ENCODE data around the gene GALNT6.

The GALNT6 gene

DNA sequence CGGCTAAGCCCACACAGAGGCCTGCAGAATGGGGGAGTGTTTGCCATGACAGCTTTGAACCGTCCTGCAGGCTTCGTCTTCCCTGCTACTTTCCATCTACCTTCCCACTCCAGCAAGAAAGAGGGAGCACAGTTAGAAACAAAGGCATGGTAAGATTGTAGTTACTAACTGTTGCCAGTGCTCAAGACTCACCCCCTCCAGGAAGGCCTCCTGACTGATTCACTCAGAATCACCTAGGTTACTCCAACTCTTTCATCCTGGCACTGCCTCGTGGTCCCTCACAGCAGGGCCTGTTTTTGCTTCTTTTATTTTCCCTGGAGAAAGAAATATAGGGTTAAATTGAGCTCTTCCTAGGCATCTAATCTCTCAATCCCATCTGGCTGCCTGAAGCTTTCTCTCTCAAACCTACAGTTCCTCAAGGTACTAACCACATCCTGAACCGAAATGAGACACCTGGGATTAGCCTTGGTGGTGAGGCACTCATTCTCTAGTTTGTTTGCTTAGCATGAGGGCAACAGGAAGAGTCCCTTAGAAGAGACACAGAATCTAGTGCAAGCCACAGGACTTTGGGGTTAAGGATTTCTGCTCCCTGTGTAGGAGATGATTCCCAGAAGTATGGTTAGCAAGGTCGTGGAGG, 7.8 kb downstream of the GALNT6 start:
- in situ Hi-C loops (cut with MboI; ENCODE audit: low sequenced_read_pairs): no loop called here

DNA sequence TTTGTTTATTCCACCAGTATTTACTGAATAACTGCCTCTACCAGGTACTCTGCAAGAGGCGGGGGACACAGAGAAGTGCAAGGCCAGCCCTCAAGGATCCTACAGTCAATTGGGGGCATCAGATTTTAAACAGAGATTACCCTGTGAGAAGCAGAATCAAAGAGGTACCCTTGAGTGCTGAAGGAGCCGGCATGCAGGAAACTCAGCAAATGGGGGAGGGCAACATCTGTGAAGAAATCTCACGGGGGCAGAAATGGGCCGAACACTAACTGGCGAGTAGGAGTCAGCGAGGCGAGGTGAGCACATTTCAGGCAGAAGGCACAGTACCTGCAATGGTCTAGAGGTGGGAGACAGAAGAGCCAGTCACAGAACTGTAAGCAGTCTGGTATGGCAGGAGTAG, 9.0 kb downstream of the GALNT6 start:
- in situ Hi-C loops (cut with MboI; ENCODE audit: low sequenced_read_pairs): no loop called here

DNA sequence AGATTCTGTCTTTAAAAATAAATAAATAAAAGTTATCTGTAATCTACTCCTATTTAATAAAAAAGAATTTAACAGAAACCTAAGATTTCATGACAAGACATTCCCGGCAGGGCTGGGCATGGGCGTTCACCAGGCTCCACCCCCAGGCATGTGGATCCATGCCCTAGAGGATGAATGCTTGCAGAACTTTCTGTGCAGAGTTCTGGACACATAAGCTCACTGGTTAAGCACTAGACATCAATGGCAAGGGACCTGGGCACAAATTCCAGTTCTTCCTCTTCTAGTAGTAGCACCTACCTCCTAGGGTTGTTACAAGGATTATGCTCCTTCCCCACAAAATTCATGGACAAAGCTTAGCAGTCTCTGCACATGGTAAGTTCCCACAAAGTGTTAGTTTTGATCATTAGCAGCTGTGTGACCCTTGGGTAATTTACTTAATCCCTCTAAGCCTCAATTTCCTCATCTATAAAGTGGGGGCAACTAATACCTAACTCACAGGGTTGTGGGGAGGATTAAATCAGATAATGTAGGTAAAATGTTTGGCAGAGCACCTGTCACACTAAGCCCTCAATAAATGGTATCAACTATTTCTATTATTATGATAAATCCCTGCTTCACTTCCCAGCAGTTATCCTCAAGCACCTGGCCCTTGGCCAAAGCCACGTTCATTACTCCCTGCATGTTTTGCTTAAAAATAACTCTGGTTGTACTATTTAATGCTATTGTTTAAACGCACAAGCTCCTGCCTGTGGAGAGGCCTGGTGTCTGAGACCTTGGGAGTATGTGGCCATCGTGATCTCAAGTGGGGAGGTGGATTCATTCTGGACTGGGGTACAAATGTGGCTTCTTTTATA, 9.8 kb downstream of the GALNT6 start:
- in situ Hi-C loops (cut with MboI; ENCODE audit: low sequenced_read_pairs): no loop called here

DNA sequence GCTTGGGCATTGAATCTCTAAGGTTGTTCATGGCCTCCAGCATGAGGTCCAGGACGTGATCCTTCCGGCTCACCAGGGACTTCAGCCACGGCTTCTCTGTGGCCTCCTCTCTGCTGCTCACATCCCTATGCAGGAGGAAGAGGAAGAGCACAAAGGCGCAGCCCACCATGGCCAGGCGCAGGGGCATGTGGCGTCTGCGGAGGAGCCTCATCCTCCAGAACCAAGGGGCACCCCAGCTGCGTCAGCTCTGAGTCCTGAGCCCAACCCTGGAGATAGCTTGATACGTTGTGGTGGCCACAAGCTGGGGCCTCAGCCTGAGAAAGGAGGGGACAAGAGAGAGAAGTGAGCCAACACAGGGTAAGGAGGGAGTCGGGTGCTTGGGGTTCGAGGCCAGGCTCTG, 11.6 kb downstream of the GALNT6 start:
- in situ Hi-C loops (cut with MboI; ENCODE audit: low sequenced_read_pairs): no loop called here

DNA sequence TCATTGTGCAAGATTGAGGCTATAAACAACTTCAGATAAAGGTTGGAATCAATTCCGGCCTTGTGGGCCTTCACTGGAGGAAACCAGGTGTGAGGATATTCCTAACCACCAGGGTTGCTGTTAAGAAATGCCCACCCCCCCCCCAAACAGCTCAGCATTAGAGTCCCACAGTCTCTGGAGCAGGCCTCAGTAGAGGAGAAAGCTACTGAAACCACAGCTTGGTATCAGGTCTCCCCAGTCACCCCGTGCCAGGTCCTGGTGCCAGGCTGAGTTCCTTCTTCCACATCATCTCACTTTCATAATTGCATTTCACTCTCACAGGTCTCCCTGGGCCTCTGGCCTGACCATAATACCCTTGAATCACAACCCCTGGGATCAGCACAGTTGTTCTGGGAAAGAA, 12.5 kb downstream of the GALNT6 start:
- in situ Hi-C loops (cut with MboI; ENCODE audit: low sequenced_read_pairs): no loop called here

DNA sequence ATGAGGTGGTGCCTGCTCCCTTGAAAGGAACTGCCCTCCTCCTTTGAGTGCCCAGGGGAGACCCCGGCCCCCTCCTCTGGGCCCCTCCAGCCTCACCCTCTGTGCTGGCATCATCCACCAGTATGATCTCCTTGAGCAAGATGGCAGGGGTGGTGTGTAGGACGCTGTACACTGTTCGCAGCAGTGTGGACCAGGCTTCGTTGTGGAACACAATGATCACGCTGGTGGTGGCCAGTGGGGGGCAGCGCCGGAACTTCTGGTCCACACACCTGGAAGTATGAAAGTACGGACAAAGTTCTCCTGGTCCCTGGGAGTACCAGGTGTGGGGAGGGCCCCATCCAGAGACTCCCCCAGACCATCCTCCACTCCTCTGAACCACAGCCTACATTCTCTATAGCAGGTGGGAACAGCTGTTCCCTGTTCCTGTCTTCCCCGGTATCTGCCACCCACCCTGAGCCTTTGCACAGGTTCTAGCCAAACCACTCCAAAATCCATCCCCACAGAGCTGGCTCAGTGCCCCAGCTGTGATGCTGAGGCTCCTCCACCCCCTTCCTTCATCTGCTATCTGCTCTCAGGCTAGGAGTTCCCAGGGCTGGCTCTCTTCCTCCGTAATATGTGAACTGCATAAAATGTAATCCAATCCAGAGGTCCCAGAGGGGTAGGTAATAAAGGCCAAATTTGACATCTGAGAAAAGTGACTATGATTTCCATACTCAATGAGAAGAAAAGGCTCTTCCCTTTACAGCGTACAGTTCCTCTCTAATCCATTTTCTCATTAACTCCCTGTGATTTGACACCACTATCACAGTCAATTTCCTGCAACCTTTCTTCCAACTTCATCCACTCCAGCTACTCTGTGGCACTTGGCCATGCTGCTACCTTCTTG, 13.9 kb downstream of the GALNT6 start:
- in situ Hi-C loops (cut with MboI; ENCODE audit: low sequenced_read_pairs): no loop called here

DNA sequence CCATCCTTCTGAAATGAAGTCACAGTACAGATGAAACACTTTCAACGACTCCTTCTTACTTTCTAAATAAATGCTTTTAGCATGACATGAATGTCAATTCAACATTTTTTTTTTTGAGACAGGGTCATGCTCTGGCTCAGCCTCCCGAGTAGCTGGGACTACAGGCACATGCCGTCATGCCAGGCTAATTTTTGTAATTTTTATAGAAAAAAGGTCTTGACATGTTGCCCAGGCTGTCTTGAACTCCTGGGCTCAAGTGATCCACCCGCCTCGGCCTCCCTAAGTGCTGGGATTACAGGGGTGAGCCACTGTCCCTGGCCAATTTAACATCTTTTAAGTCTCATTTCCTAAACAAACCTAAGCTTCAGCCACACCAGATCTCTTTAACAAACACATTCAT, 16.4 kb downstream of the GALNT6 start:
- in situ Hi-C loops (cut with MboI; ENCODE audit: low sequenced_read_pairs): no loop called here

DNA sequence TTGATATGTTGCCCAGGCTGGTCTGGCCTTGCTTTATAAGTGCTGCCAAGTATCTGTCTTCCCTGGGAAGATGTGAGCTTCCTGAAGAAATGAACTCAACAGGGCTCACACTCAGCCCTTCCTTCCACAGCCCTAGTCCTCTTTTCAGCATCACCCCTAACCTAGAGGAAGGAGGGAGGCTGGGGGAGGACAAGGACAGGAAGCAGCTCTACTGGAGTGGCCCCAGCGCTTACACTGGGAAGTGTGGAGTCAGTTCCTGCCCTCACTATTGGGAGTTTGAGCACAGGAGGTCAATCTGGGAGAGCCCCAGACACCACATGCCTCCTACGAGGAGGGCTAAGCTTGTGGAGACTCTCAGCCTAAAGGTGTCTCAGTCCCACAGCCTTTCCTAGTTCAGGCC, 16.8 kb downstream of the GALNT6 start:
- in situ Hi-C loops (cut with MboI; ENCODE audit: low sequenced_read_pairs): no loop called here

DNA sequence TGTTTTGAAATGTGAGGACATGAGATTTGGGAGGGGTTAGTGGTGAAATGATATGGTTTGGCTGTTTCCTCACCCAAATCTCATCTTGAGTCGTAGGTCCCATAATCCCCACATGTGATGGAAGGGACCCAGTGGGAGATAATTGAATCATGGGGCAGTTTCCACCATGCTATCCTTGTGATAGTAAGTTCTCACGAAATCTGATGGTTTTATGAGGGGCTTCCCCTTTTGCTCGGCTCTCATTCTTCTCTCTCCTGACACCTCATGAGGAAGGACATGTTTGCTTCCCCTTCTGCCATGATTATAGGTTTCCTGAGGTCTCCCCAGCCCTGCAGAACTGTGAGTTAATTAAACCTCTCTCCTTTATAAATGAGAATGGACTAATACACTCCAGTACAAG, 18.0 kb downstream of the GALNT6 start:
- in situ Hi-C loops (cut with MboI; ENCODE audit: low sequenced_read_pairs): no loop called here

DNA sequence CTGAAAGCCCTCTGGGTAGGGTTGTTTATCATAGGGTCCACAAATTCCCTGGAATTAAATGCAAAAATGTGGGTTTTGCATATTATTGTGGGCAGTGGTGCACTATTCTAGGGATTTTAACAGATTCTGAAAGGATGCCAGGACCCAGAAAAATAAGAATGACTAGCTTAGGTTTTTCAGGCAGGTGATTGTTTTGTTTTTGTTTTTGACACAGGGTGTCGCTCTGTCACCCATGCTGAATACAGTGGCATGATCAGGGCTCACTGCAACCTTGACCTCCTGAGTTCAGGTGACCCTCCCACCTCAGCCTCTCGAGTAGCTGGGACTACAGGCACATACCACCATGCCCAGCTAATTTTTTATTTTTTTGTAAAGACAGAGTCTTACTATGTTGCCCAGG, 19.2 kb downstream of the GALNT6 start:
- in situ Hi-C loops (cut with MboI; ENCODE audit: low sequenced_read_pairs): no loop called here

DNA sequence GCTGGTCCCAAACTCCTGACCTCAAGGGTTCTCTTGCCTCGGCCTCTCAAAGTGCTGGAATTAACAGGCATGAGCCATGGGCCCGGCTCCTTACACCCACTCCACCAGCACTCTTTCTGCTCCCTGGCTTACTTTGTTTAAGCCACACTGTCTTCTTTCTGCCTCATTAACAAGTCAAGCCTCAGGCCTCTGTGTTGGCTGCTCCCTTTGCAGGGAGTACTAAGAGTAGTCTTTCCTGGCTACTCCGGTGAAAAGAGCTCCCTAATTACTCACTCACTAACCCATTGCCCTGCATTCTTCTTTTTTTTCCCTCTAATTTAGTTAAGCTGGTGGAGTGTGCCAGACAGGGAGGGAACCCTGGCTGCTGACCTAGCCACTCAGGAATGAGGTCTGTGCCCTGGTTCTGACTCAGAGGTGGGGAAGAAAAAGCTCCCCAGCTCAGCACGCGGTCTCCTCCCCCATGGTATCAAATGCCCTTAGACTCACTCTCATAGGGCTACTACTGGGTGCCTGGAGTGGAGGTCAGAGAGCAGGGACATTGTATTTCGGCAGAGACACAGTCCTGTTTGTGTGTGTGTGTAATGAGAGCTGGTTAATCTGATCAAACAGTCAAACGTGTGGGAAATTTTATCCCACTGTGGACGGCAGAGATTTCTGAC, 19.8 kb downstream of the GALNT6 start:
- in situ Hi-C loops (cut with MboI; ENCODE audit: low sequenced_read_pairs): no loop called here

DNA sequence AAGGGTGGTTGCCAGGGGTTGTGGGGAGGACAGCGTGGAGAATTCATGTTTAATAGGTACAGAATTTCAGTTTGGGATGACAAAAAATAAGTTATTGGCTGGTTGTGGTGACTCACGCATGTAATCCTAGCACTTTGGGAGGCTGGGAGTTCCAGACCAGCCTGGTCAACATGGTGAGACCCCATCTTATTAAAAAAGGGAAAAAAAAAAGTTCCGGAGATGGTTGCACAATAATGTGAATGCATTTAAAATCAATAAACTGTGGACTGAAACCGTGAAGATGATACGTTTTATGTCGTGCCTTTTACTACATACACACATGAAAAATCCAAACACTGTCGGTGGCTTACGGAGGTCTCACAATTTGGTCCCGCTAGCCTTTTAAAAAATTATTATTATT, 20.5 kb downstream of the GALNT6 start:
- in situ Hi-C loops (cut with MboI; ENCODE audit: low sequenced_read_pairs): no loop called here

DNA sequence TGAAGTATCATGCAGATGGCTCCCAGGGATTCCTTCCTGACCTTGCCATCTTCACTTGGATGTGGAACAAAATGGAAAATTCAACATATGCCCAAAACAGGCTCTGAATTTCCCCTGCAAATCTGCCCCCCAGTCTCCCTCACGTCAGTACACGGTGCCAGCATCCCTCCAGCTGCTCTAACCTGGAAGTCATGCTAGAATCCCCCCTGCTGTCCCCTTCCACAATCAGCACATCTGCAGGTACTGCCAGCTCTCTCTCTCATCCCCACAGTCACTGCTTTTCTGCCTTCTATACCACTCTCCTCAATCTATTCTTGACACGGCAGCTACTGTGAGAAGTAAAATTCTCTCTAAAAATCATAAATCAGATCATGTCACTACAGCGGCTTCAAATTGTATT, 21.6 kb downstream of the GALNT6 start:
- in situ Hi-C loops (cut with MboI; ENCODE audit: low sequenced_read_pairs): no loop called here

DNA sequence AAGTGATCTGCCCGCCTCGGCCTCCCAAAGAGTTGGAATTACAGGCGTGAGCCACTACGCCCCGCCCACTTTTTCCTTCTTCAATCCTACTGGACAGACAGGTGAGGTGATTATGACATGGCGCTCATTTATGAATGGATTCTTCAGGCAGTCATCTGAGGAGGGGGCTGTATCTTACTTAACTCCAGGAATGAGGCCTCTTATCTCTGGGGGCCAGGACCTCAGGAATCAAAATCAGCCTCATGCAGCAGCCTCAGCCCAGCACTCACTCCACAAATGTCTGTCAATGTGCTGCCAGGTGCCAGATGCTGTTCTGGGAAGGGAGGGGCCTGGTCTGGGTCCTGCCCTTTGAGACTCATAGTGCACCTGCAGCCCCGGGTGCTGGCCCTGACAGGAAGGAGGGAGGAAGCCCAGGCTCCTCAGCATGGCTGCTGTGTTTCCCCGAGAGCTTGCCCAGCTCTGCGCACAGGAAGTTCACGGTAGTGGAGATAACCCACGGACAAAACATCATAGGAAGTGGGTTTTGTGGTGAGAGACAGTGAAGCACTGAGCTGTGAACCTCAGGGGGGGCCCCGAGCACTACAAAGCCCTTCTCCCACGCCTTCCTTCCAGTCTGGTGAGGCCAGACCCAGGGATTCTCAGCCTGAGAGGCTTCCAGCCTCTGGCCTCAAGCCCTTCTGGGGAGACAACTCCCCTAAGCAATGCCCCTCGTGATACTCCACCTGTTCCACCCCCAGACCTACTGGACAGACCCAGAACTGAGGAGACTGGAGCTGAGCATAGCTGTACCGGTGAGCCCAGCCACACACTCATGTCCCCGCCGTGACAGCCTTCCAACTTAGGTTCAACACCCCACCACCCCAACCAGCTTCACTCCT, 22.3 kb downstream of the GALNT6 start:
- in situ Hi-C loops (cut with MboI; ENCODE audit: low sequenced_read_pairs): no loop called here

DNA sequence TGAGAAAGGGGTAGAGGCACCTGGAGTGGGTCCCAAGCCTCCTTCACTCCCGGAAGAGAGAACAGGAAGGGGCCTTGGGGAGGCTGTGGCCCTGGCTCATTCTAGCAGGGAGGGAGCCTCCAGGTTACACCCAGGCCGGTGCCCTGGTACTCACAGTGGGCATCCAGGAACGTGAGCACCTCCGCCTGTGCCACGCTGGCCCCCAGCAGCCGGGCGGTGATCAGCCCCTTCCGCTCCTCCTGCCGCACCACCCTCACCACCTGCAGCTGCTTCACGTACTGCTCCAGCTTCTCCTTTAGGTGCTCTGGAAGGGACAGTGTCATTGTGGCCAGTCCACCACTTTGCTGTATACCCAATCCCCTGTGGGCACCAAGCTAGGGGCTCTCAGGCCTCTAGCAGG, 25.9 kb downstream of the GALNT6 start:
- in situ Hi-C loops (cut with MboI; ENCODE audit: low sequenced_read_pairs): no loop called here

DNA sequence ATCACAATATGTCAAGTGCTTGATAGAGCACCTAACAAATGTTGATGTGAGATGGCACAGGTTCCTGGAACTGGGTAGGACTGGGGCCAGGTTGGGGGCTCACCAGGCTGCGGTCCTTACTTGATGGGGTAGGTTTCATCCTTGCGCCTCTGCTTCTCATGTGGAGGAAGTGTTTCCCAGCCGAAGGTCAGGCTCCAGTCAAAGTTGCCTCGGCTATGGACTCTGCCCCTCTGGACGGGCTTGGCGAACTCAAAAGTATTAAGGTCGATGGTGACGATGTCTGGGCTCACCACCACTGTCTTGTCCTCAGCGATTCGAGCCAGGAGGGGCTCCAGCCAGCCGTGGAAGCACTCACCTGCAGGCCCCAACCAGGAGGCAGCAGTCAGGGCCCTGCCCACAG, 27.2 kb downstream of the GALNT6 start:
- in situ Hi-C loops (cut with MboI; ENCODE audit: low sequenced_read_pairs): no loop called here

DNA sequence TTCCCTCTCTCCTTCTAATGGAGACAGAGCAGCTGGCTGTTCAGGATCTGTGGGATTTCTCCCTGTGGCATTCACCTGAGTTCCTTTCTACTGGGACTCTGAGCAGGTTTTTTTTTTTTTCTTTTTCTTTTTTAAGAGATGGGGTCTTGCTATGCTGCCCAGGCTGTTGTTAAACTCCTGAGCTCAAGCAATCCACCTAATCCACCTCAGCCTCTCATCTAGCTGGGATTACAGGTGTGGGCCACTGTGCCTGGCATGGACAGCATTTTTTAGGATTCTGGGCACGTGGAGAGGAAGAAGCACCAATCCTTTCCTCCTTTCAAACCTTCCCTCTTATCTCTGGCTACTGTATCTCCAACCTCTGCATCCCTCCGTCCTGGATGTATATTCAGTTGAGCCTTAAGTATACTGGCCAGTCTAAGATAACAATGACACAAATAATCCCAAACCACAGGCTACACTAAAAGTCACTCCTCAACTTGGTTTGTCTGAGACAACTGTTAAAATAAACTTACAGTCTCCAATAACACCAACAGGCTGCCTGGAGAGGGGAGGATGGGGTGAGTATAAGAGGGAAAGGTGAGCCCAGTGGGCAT, 28.4 kb downstream of the GALNT6 start:
- in situ Hi-C loops (cut with MboI; ENCODE audit: low sequenced_read_pairs): no loop called here

DNA sequence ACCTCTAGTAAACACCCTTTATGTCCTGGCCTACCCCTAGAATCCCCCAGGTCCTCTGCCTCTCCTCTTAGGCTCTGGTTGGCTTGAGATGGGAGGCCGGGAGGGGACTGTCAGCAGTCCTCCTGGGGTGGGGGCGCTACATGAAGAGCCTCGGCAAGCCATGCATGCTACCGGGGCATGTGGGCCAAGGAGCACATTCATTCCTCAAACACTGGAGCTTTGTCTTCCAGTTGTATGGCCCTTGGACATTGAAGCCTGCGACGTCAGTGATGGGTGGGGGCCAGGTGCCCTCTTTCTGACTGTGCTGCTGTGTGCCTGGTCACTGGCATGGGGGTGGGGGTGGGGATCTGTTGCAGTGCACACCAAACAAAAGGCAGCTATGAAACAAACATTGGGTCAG, 28.9 kb downstream of the GALNT6 start:
- in situ Hi-C loops (cut with MboI; ENCODE audit: low sequenced_read_pairs): no loop called here

DNA sequence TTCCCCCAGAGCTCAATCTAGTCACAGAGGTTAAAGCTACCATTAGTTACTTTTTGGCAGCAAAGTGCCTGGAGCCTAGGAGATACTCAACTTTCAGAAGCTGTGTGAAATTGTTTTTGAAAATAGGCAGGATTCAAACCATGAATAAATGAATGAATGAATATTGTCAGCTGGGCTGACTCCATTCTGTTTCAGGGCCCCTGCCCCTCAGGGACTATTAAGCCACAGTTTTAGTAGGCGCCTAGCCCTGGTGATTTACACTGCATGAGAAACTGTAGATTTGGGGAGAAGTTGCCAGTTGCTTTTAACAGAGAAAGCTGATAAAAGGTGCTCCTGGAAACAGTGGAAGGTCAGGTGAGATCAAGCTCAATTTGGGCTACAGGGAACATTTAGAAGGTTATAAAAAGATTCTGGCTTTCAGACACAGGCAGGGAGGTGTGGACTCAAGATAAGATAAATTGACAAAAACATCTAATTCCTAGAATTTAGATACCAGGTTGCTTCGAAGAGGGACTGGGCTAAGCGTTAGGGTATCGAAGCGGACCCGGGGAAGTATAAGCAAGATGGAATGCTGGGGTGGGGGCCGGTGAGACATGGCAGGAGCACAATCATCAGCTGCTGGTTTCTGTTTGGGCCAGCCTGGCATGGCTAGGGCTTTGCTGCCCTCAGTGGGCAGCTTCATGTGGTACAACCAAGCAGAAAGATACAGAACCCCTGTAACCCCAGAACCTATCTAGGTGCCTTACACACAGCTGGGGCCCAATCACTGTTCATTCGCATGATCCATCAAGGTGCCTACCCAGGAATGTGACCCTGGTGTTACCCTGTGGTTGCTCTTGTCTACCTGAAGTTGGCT, 29.8 kb downstream of the GALNT6 start:
- in situ Hi-C loops (cut with MboI; ENCODE audit: low sequenced_read_pairs): no loop called here

Measured in hTERT RPE-1 (cell line).